Brain microvascular endothelial cell (primary cell): ENCODE measurements around the gene WDR35.

ENCODE experiments used
- DNase-seq: peaks from one replicate; pipeline ENCODE4 v3.0.0-alpha.2; 2020
- H3K27ac ChIP-seq: fragments of 250-450 bp; sonication (Bioruptor Pico); 2 replicates; pipeline ENCODE4 v1.5.1; 2020; ENCODE audit warnings: mild to moderate bottlenecking, moderate library complexity
- H3K27me3 ChIP-seq: fragments of 250-450 bp; sonication (Bioruptor Pico); replicated peaks from 2 replicates; pipeline ENCODE4 v1.5.1; 2020; ENCODE audit warnings: mild to moderate bottlenecking
- H3K36me3 ChIP-seq: fragments of 250-450 bp; sonication (Bioruptor Pico); replicated peaks from 2 replicates; pipeline ENCODE4 v1.5.1; 2020; ENCODE audit warnings: mild to moderate bottlenecking
- H3K4me3 ChIP-seq: 2 replicates; pipeline ENCODE4 v1.5.1; 2011; ENCODE audit warnings: low read depth, mild to moderate bottlenecking, control low read depth, low read length, moderate library complexity
- CTCF ChIP-seq: IDR thresholded peaks from 2 replicates; pipeline ENCODE4 v1.5.1; 2011; ENCODE audit warnings: low read depth, mild to moderate bottlenecking, moderate library complexity, low read length, control low read depth, inconsistent platforms; ENCODE audit errors: missing control alignments
- in situ Hi-C: cut with HindIII; loops from 2 replicates; pipeline ENCODE4 v1.10.0; 2017; ENCODE audit warnings: low sequenced_read_pairs, low pct_ligation_motif_present

WDR35 gene

GRCh38 chr2:19900931-19901441 is 88.9 kb downstream of the WDR35 start:
- DNase-seq, result no peak

GRCh38 chr2:19899985-19900930 is 89.6 kb downstream of the WDR35 start:
- Histone ChIP-seq H3K27me3 (no peaks in the 10 kb centered on the region), H3K27ac (peak overlapping the region; percentile 92), H3K36me3 (no peaks in the 10 kb centered on the region), H3K4me3 (peak overlapping the region; percentile 90)
- no peak for DNase-seq
- TF ChIP-seq CTCF, result no peak
- in situ Hi-C loops, result no loop called here

More at GRCh38 chr2:19900931-19901441, 88.9 kb downstream of the WDR35 start:
- in situ Hi-C loops, result no loop called here
- Histone ChIP-seq H3K27ac (peak overlapping the region; percentile 92), H3K4me3 (peak overlapping the region; percentile 90), H3K36me3 (no peaks in the 10 kb centered on the region), H3K27me3 (no peaks in the 10 kb centered on the region)
- TF ChIP-seq CTCF, result no peak

GRCh38 chr2:19898592-19899329 is 91.1 kb downstream of the WDR35 start:
- in situ Hi-C loops, result no loop called here
- no peak overlapping the region for H3K27ac ChIP-seq
- no peak for DNase-seq

GRCh38 chr2:19897623-19898245 is 92.2 kb downstream of the WDR35 start:
- no peak for TF ChIP-seq CTCF
- DNase-seq, result no peak
- in situ Hi-C loops, result no loop called here
- no peak overlapping the region for H3K4me3 ChIP-seq
- no peaks in the 10 kb centered on the region for H3K27me3 ChIP-seq
- no peak overlapping the region for H3K27ac ChIP-seq
- H3K36me3 ChIP-seq, result no peaks in the 10 kb centered on the region

More at GRCh38 chr2:19898592-19899329, 91.1 kb downstream of the WDR35 start:
- Histone ChIP-seq H3K4me3 (no peak overlapping the region), H3K27me3 (no peaks in the 10 kb centered on the region), H3K36me3 (no peaks in the 10 kb centered on the region)
- TF ChIP-seq CTCF, result no peak

GRCh38 chr2:19895535-19895934 is 94.4 kb downstream of the WDR35 start:
- Histone ChIP-seq H3K27me3 (no peaks in the 10 kb centered on the region), H3K4me3 (no peak overlapping the region), H3K36me3 (no peaks in the 10 kb centered on the region), H3K27ac (no peak overlapping the region)
- no peak for DNase-seq
- TF ChIP-seq CTCF, result no peak
- in situ Hi-C loops, result no loop called here
